SK-N-SH treated with all-trans-retinoic acid at 6 μM for 48 hours (cell line): ENCODE measurements around the gene ARAP2.

ENCODE experiments used
- ATAC-seq: fragments of 200-7000 bp; cut with Tn5 transposase; 3 replicates; pipeline ENCODE4 v1.9.1; 2020; ENCODE audit warnings: mild to moderate bottlenecking, moderate library complexity
- ARNTL ChIP-seq: fragments of 450-650 bp; formaldehyde crosslinking; IDR thresholded peaks from 2 replicates; pipeline ENCODE4 v1.5.0; 2020; ENCODE audit warnings: low read depth, mild to moderate bottlenecking, moderate library complexity, borderline replicate concordance
- BACH2 ChIP-seq: fragments of 250-450 bp; sonication (Bioruptor Pico); IDR thresholded peaks from 2 replicates; pipeline ENCODE4 v1.9.0; 2021; ENCODE audit warnings: mild to moderate bottlenecking, borderline replicate concordance
- CSDC2 ChIP-seq: fragments of 250-450 bp; sonication (Bioruptor Pico); IDR thresholded peaks from 2 replicates; pipeline ENCODE4 v1.5.0; 2020; ENCODE audit warnings: mild to moderate bottlenecking, moderate library complexity
- ESRRG ChIP-seq: fragments of 250-450 bp; sonication (Bioruptor Pico); IDR thresholded peaks from 2 replicates; pipeline ENCODE4 v1.6.1; 2021; ENCODE audit warnings: mild to moderate bottlenecking
- GLIS3 ChIP-seq: fragments of 250-450 bp; sonication (Bioruptor Pico); IDR thresholded peaks from 2 replicates; pipeline ENCODE4 v1.5.0; 2020; ENCODE audit warnings: mild to moderate bottlenecking, moderate library complexity
- ISL1 ChIP-seq: fragments of 250-450 bp; sonication (Bioruptor Pico); IDR thresholded peaks from 2 replicates; pipeline ENCODE4 v2.1.2; 2022; ENCODE audit warnings: mild to moderate bottlenecking, moderate library complexity
- OSR1 ChIP-seq: fragments of 250-450 bp; sonication (Bioruptor Pico); IDR thresholded peaks from 2 replicates; pipeline ENCODE4 v1.8.0; 2022; ENCODE audit warnings: moderate library complexity, mild to moderate bottlenecking, inconsistent platforms
- PPARA ChIP-seq: fragments of 250-450 bp; sonication (Bioruptor Pico); IDR thresholded peaks from 2 replicates; pipeline ENCODE4 v1.5.0; 2020; ENCODE audit warnings: mild to moderate bottlenecking, borderline replicate concordance
- RARB ChIP-seq: fragments of 250-450 bp; sonication (Bioruptor Pico); IDR thresholded peaks from 2 replicates; pipeline ENCODE4 v1.8.0; 2021; ENCODE audit warnings: mild to moderate bottlenecking, moderate library complexity
- SNAI2 ChIP-seq: fragments of 250-450 bp; sonication (Bioruptor Pico); IDR thresholded peaks from 2 replicates; pipeline ENCODE4 v1.5.0; 2020; ENCODE audit warnings: mild to moderate bottlenecking, moderate library complexity
- TCF4 ChIP-seq: fragments of 250-450 bp; sonication (Bioruptor Pico); IDR thresholded peaks from 2 replicates; pipeline ENCODE4 v1.8.0; 2021; ENCODE audit warnings: mild to moderate bottlenecking, moderate library complexity, borderline replicate concordance
- TOX ChIP-seq: fragments of 250-450 bp; sonication (Bioruptor Pico); IDR thresholded peaks from 2 replicates; pipeline ENCODE4 v1.8.0; 2021; ENCODE audit warnings: mild to moderate bottlenecking, moderate library complexity, borderline replicate concordance
- ZC3H10 ChIP-seq: fragments of 250-450 bp; sonication (Bioruptor Pico); IDR thresholded peaks from 2 replicates; pipeline ENCODE4 v1.5.1; 2021; ENCODE audit warnings: mild to moderate bottlenecking, moderate library complexity
- ZFP3 ChIP-seq: fragments of 250-450 bp; sonication (Bioruptor Pico); IDR thresholded peaks from 2 replicates; pipeline ENCODE4 v1.5.0; 2020; ENCODE audit warnings: mild to moderate bottlenecking, moderate library complexity
- ZFP30 ChIP-seq: fragments of 450-650 bp; formaldehyde crosslinking; IDR thresholded peaks from 2 replicates; pipeline ENCODE4 v1.5.0; 2022; ENCODE audit warnings: mild to moderate bottlenecking, moderate library complexity
- ZNF70 ChIP-seq: fragments of 450-650 bp; formaldehyde crosslinking; IDR thresholded peaks from 2 replicates; pipeline ENCODE4 v1.5.0; 2020; ENCODE audit warnings: mild to moderate bottlenecking, moderate library complexity
- ZNF8 ChIP-seq: fragments of 450-650 bp; formaldehyde crosslinking; IDR thresholded peaks from 2 replicates; pipeline ENCODE4 v1.5.0; 2020; ENCODE audit warnings: mild to moderate bottlenecking, moderate library complexity
- TF ChIP-seq, protein P1 (sequence below): fragments of 250-450 bp; sonication (Bioruptor Pico); IDR thresholded peaks from 2 replicates; pipeline ENCODE4 v1.8.0; 2020; ENCODE audit warnings: mild to moderate bottlenecking, moderate library complexity, borderline replicate concordance
- TF ChIP-seq, protein P2 (sequence below): fragments of 250-450 bp; sonication (Bioruptor Pico); IDR thresholded peaks from 2 replicates; pipeline ENCODE4 v1.8.0; 2021; ENCODE audit warnings: low read depth, mild to moderate bottlenecking, moderate library complexity, borderline replicate concordance
- TF ChIP-seq, protein P3 (sequence below): fragments of 250-450 bp; sonication (Bioruptor Pico); IDR thresholded peaks from 2 replicates; pipeline ENCODE4 v1.5.1; 2021; ENCODE audit warnings: mild to moderate bottlenecking, moderate library complexity
- TF ChIP-seq, protein P4 (sequence below): fragments of 250-450 bp; sonication (Bioruptor Pico); IDR thresholded peaks from 2 replicates; pipeline ENCODE4 v1.5.1; 2020; ENCODE audit warnings: low read depth, mild to moderate bottlenecking, moderate library complexity
- TF ChIP-seq, protein P5 (sequence below): fragments of 250-450 bp; sonication (Bioruptor Pico); IDR thresholded peaks from 2 replicates; pipeline ENCODE4 v1.5.0; 2020; ENCODE audit warnings: mild to moderate bottlenecking, moderate library complexity

Gene ARAP2

DNA sequence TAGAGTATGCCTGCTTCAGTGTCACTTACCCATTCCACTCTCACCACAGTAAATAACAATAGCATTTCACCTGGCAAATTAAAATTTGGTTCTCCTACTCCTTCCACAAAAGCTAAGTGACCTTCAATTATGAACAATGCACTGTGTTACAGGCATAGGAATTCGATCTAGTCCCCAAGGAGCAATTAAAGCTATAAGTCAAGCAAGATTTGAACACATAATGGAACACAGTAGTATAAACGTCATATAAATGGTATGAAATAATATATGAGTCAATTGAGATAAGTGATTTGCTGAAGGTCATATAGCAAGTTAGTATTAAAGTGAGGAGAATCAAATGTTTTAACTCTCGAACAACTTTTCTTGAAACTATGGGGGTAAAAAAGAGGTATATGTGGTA lies 65.8 kb downstream of the ARAP2 start:
- no peak for ATAC-seq
- TF ChIP-seq CSDC2 (CRISPR knock-in tag) (no peak), ZNF8 (CRISPR knock-in tag) (no peak), ZFP3 (CRISPR knock-in tag) (no peak), ESRRG (CRISPR knock-in tag) (no peak), RARB (CRISPR knock-in tag) (no peak), OSR1 (CRISPR knock-in tag) (no peak)
- TF ChIP-seq, protein P1, sequence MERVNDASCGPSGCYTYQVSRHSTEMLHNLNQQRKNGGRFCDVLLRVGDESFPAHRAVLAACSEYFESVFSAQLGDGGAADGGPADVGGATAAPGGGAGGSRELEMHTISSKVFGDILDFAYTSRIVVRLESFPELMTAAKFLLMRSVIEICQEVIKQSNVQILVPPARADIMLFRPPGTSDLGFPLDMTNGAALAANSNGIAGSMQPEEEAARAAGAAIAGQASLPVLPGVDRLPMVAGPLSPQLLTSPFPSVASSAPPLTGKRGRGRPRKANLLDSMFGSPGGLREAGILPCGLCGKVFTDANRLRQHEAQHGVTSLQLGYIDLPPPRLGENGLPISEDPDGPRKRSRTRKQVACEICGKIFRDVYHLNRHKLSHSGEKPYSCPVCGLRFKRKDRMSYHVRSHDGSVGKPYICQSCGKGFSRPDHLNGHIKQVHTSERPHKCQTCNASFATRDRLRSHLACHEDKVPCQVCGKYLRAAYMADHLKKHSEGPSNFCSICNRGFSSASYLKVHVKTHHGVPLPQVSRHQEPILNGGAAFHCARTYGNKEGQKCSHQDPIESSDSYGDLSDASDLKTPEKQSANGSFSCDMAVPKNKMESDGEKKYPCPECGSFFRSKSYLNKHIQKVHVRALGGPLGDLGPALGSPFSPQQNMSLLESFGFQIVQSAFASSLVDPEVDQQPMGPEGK (CRISPR knock-in tag): no peak

DNA sequence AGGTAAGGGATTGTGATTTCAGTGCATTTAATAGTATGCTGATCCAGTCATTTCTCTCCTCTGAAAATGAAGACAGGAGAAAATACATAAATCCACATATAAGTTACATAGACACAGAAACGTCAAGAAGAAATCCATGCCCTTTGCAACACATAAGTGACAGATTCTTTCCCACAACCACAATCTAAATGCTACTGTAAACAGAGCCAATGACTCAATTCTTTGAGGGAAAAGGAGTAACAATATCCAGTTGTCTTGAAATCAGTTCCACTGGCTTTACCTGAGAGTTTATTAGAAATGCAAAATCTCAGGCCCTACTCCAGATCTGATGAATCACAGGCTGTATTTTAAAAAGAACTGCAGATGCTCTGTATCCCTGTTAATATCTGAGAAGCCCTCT lies 66.4 kb downstream of the ARAP2 start:
- no peak for ATAC-seq
- TF ChIP-seq ZFP30 (no peak), TCF4 (CRISPR knock-in tag) (no peak), GLIS3 (CRISPR knock-in tag) (no peak), ZNF70 (no peak), CSDC2 (CRISPR knock-in tag) (no peak), PPARA (CRISPR knock-in tag) (no peak), SNAI2 (no peak), ESRRG (CRISPR knock-in tag) (no peak), RARB (CRISPR knock-in tag) (no peak), ZC3H10 (CRISPR knock-in tag) (no peak), TOX (no peak), ZNF8 (CRISPR knock-in tag) (no peak), ISL1 (CRISPR knock-in tag) (no peak), BACH2 (CRISPR knock-in tag) (no peak), OSR1 (CRISPR knock-in tag) (no peak)
- TF ChIP-seq, protein P2, sequence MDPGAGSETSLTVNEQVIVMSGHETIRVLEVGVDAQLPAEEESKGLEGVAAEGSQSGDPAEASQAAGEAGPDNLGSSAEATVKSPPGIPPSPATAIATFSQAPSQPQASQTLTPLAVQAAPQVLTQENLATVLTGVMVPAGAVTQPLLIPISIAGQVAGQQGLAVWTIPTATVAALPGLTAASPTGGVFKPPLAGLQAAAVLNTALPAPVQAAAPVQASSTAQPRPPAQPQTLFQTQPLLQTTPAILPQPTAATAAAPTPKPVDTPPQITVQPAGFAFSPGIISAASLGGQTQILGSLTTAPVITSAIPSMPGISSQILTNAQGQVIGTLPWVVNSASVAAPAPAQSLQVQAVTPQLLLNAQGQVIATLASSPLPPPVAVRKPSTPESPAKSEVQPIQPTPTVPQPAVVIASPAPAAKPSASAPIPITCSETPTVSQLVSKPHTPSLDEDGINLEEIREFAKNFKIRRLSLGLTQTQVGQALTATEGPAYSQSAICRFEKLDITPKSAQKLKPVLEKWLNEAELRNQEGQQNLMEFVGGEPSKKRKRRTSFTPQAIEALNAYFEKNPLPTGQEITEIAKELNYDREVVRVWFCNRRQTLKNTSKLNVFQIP: no peak
- TF ChIP-seq, protein P3, sequence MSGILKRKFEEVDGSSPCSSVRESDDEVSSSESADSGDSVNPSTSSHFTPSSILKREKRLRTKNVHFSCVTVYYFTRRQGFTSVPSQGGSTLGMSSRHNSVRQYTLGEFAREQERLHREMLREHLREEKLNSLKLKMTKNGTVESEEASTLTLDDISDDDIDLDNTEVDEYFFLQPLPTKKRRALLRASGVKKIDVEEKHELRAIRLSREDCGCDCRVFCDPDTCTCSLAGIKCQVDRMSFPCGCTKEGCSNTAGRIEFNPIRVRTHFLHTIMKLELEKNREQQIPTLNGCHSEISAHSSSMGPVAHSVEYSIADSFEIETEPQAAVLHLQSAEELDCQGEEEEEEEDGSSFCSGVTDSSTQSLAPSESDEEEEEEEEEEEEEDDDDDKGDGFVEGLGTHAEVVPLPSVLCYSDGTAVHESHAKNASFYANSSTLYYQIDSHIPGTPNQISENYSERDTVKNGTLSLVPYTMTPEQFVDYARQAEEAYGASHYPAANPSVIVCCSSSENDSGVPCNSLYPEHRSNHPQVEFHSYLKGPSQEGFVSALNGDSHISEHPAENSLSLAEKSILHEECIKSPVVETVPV: no peak
- TF ChIP-seq, protein P4, sequence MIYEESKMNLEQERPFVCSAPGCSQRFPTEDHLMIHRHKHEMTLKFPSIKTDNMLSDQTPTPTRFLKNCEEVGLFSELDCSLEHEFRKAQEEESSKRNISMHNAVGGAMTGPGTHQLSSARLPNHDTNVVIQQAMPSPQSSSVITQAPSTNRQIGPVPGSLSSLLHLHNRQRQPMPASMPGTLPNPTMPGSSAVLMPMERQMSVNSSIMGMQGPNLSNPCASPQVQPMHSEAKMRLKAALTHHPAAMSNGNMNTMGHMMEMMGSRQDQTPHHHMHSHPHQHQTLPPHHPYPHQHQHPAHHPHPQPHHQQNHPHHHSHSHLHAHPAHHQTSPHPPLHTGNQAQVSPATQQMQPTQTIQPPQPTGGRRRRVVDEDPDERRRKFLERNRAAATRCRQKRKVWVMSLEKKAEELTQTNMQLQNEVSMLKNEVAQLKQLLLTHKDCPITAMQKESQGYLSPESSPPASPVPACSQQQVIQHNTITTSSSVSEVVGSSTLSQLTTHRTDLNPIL: no peak
- TF ChIP-seq, protein P5, sequence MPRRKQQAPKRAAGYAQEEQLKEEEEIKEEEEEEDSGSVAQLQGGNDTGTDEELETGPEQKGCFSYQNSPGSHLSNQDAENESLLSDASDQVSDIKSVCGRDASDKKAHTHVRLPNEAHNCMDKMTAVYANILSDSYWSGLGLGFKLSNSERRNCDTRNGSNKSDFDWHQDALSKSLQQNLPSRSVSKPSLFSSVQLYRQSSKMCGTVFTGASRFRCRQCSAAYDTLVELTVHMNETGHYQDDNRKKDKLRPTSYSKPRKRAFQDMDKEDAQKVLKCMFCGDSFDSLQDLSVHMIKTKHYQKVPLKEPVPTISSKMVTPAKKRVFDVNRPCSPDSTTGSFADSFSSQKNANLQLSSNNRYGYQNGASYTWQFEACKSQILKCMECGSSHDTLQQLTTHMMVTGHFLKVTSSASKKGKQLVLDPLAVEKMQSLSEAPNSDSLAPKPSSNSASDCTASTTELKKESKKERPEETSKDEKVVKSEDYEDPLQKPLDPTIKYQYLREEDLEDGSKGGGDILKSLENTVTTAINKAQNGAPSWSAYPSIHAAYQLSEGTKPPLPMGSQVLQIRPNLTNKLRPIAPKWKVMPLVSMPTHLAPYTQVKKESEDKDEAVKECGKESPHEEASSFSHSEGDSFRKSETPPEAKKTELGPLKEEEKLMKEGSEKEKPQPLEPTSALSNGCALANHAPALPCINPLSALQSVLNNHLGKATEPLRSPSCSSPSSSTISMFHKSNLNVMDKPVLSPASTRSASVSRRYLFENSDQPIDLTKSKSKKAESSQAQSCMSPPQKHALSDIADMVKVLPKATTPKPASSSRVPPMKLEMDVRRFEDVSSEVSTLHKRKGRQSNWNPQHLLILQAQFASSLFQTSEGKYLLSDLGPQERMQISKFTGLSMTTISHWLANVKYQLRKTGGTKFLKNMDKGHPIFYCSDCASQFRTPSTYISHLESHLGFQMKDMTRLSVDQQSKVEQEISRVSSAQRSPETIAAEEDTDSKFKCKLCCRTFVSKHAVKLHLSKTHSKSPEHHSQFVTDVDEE: no peak

DNA sequence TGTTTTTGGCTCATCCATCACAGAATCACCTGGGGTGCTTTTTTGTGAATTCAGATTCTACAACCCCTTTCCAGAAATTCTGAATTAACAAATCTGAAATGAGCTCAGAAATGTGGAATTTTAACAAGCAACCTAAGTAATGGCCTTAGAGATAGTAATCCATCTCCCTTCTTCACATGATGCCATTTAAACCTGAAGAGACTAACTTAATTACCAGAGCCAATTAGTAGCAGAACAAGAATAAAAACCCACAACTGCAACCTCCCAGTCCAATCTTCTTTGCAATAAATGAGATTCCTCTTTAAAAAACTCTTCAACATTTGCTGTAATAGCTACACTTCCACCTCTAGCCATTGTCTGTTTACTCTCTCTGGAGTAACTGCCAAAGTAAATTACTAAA lies 69.7 kb downstream of the ARAP2 start:
- ATAC-seq: no peak

DNA sequence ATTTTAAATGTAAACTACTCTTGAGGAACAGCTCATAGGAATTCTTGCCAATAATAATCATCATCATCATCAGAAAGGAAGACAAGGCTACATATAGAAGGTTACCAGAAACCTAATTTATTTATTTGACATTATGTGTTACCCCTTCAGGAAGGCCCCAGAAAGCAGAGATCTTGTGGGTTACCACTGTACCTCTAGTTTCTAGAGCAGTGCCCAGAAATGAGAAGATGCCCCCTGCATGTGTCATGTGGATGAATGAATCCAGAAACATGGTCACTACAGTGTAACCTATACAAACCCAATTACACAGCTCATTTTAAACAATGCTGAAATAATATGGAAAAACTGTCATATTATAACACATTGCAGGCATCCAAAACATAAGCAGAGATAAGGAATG lies 70.4 kb downstream of the ARAP2 start:
- TF ChIP-seq, protein P4: no peak
- TF ChIP-seq ZC3H10 (CRISPR knock-in tag) (no peak), RARB (CRISPR knock-in tag) (no peak), ZFP3 (CRISPR knock-in tag) (no peak), GLIS3 (CRISPR knock-in tag) (no peak), ZNF70 (no peak), ZNF8 (CRISPR knock-in tag) (no peak), PPARA (CRISPR knock-in tag) (no peak)
- TF ChIP-seq, protein P1 (CRISPR knock-in tag): no peak
- no peak for ATAC-seq

More for the DNA sequence above, 69.7 kb downstream of the ARAP2 start:
- no peak for TF ChIP-seq ARNTL (CRISPR knock-in tag)
- no peak for TF ChIP-seq TCF4 (CRISPR knock-in tag)
- TF ChIP-seq ESRRG (CRISPR knock-in tag): no peak
- TF ChIP-seq ZFP3 (CRISPR knock-in tag): no peak
- TF ChIP-seq, all 23 proteins: peak for 0
